ENCODE data around the gene VSTM5. TPM values are rescaled to one million over a fixed set of nuclear protein-coding genes. Genes with fewer than 3 reads are reported as not detected.

The VSTM5 gene
- polyA plus RNA-seq, 1 donor (not counting 4 experiments of a cell fraction or from before 2014, with no cell fraction given) = 0.13 TPM

DNA sequence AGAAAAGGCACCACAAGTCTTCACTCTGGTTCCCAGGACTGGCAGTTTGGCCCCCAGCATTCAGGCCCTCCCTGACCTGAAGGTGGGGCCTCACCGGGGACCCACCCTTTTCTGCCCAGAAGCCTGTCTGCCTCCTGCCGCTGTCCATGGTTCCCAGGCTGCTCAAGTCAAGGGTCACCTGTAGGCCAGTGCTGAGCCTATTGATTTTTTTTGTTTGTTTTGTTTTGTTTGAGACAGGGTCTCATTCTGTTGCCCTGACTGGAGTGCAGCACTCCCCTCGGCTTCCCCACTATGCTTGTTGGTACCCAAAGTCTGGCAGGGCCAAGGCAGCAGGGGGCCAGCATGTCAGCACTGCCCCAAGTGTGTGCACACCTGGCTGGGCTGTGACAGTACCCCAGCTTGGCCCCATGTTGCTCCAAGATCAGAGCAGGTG is 77.4 kb downstream of the VSTM5 start:
- Histone ChIP-seq H3K9me1 (ENCODE audit: control insufficient read depth, extremely low read depth, insufficient read depth, low read length) (no peaks in the 10 kb centered on the region), H3K27me3 (ENCODE audit: control insufficient read depth, extremely low read depth, insufficient read depth, low read length) (no peaks in the 10 kb centered on the region), H3K9me3 (ENCODE audit: control insufficient read depth, low read depth, low read length) (no peaks in the 10 kb centered on the region), H3K79me2 (ENCODE audit: control insufficient read depth, insufficient read depth, low read length) (no peaks in the 10 kb centered on the region), H3K36me3 (ENCODE audit: control insufficient read depth in 2 of 2, extremely low read depth in 1 of 2, insufficient read depth in 2 of 2, low read length in 2 of 2) (no peaks in the 10 kb centered on the region), H4K20me1 (ENCODE audit: control insufficient read depth, extremely low read depth, insufficient read depth, low read length) (no peaks in the 10 kb centered on the region), H3K4me1 (ENCODE audit: control insufficient read depth, extremely low read depth, insufficient read depth, low read length) (no peaks in the 10 kb centered on the region), H3K4me3 (ENCODE audit: control insufficient read depth in 2 of 3, extremely low read depth in 1 of 3, insufficient read depth in 2 of 3, low read depth in 1 of 3, low read length in 3 of 3) (no peak overlapping the region), H3K9ac (ENCODE audit: control insufficient read depth, extremely low read depth, insufficient read depth, low read length) (no peak overlapping the region), H2AFZ (ENCODE audit: control insufficient read depth, low read length) (no peak overlapping the region), H3K27ac (ENCODE audit: control insufficient read depth, insufficient read depth, low read length) (no peak overlapping the region), H3K4me2 (ENCODE audit: control insufficient read depth, extremely low read depth, insufficient read depth, low read depth, low read length) (no peak overlapping the region)
- dilution Hi-C loops (cut with MboI; ENCODE audit: extremely low pct_ligation_motif_present, low sequenced_read_pairs) = no loop called here
- DNase-seq (ENCODE audit: low read depth, low spot score) (no peak), FAIRE-seq (no peak)
- TF ChIP-seq, protein P1, sequence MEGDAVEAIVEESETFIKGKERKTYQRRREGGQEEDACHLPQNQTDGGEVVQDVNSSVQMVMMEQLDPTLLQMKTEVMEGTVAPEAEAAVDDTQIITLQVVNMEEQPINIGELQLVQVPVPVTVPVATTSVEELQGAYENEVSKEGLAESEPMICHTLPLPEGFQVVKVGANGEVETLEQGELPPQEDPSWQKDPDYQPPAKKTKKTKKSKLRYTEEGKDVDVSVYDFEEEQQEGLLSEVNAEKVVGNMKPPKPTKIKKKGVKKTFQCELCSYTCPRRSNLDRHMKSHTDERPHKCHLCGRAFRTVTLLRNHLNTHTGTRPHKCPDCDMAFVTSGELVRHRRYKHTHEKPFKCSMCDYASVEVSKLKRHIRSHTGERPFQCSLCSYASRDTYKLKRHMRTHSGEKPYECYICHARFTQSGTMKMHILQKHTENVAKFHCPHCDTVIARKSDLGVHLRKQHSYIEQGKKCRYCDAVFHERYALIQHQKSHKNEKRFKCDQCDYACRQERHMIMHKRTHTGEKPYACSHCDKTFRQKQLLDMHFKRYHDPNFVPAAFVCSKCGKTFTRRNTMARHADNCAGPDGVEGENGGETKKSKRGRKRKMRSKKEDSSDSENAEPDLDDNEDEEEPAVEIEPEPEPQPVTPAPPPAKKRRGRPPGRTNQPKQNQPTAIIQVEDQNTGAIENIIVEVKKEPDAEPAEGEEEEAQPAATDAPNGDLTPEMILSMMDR (optimal IDR thresholded peaks at IDR 0.05 in 1 of 3, IDR thresholded peaks at IDR 0.05 in 1 of 3, conservative IDR thresholded peaks at IDR 0.05 in 1 of 3; ENCODE audit: extremely low read depth in 1 of 3, insufficient read depth in 2 of 3, low read length in 3 of 3) = no peak
- no peak for TF ChIP-seq EZH2 (IDR thresholded peaks at IDR 0.05; ENCODE audit: low read length)

DNA sequence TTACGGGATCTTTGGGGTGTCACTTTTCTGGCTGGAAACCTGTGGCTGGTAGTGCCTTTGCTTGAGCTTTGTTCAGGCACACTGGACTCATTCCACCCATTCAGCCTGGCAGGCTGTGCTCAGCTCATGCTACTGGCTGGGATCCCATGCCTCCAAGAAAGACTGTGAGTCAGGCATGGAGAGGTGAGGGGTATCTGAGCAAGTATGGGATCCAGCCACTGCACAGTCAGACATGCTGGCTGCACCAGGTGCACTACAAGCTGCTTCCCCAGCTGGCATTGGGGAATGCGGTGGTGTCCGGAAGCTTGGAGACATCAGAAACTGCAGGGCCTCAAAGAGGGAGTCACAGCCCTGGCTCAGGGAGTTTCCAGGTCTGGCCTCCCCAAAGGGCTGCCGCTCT is 78.3 kb downstream of the VSTM5 start:
- no peak for TF ChIP-seq EZH2 (IDR thresholded peaks at IDR 0.05; ENCODE audit: low read length)
- TF ChIP-seq, protein P1 (optimal IDR thresholded peaks at IDR 0.05 in 1 of 3, IDR thresholded peaks at IDR 0.05 in 1 of 3, conservative IDR thresholded peaks at IDR 0.05 in 1 of 3; ENCODE audit: extremely low read depth in 1 of 3, insufficient read depth in 2 of 3, low read length in 3 of 3) = no peak
- Histone ChIP-seq H4K20me1 (ENCODE audit: control insufficient read depth, extremely low read depth, insufficient read depth, low read length) (no peaks in the 10 kb centered on the region), H2AFZ (ENCODE audit: control insufficient read depth, low read length) (no peak overlapping the region), H3K4me3 (ENCODE audit: control insufficient read depth in 2 of 3, extremely low read depth in 1 of 3, insufficient read depth in 2 of 3, low read depth in 1 of 3, low read length in 3 of 3) (no peak overlapping the region), H3K4me1 (ENCODE audit: control insufficient read depth, extremely low read depth, insufficient read depth, low read length) (no peaks in the 10 kb centered on the region), H3K36me3 (ENCODE audit: control insufficient read depth in 2 of 2, extremely low read depth in 1 of 2, insufficient read depth in 2 of 2, low read length in 2 of 2) (no peaks in the 10 kb centered on the region), H3K9me1 (ENCODE audit: control insufficient read depth, extremely low read depth, insufficient read depth, low read length) (no peaks in the 10 kb centered on the region), H3K9ac (ENCODE audit: control insufficient read depth, extremely low read depth, insufficient read depth, low read length) (no peak overlapping the region), H3K9me3 (ENCODE audit: control insufficient read depth, low read depth, low read length) (no peaks in the 10 kb centered on the region), H3K4me2 (ENCODE audit: control insufficient read depth, extremely low read depth, insufficient read depth, low read depth, low read length) (no peak overlapping the region), H3K27me3 (ENCODE audit: control insufficient read depth, extremely low read depth, insufficient read depth, low read length) (no peaks in the 10 kb centered on the region), H3K79me2 (ENCODE audit: control insufficient read depth, insufficient read depth, low read length) (no peaks in the 10 kb centered on the region), H3K27ac (ENCODE audit: control insufficient read depth, insufficient read depth, low read length) (no peak overlapping the region)
- FAIRE-seq (no peak), DNase-seq (ENCODE audit: low read depth, low spot score) (no peak)
- dilution Hi-C loops (cut with MboI; ENCODE audit: extremely low pct_ligation_motif_present, low sequenced_read_pairs) = no loop called here
